SK-N-MC (cell line): ENCODE measurements around the gene PRKX.
"Not testable (repeated sequence)": the region's sequence is repeated elsewhere in the genome, so short reads cannot be mapped to it uniquely, and the experiment has no call there.

Experiments used
- DNase-seq: peaks from one replicate; pipeline ENCODE4 v3.0.0-alpha.2; 2011; ENCODE audit warnings: low read depth, low spot score
- H3K27ac ChIP-seq: fragments of 200-600 bp; sonication (generic); 2 replicates; pipeline ENCODE4 v1.5.1; 2016; ENCODE audit warnings: mixed run types
- H3K36me3 ChIP-seq: fragments of 200-600 bp; sonication (generic); 2 replicates; pipeline ENCODE4 v1.6.1; 2017; ENCODE audit warnings: antibody characterized with exemption, low read length, mixed read lengths; ENCODE audit not compliant: insufficient read depth
- H3K4me3 ChIP-seq: fragments of 200-600 bp; sonication (generic); 2 replicates; pipeline ENCODE4 v1.5.1; 2016
- H3K9ac ChIP-seq: fragments of 200-600 bp; sonication (generic); 2 replicates; pipeline ENCODE4 v1.8.0; 2017; ENCODE audit warnings: mixed run types, mixed read lengths; ENCODE audit not compliant: insufficient read length
- H3K9me3 ChIP-seq: fragments of 200-600 bp; sonication (generic); 2 replicates; pipeline ENCODE4 v1.6.1; 2017; ENCODE audit warnings: low read depth, mild to moderate bottlenecking, antibody characterized with exemption, low read length, moderate library complexity, mixed read lengths
- EZH2 ChIP-seq: fragments of 200-600 bp; sonication (generic); IDR thresholded peaks from one replicate; pipeline ENCODE4 v1.6.1; 2017; ENCODE audit warnings: antibody characterized with exemption
- FOXP2 ChIP-seq: optimal IDR thresholded peaks from 2 replicates; pipeline ENCODE3; 2011; ENCODE audit warnings: mild to moderate bottlenecking, moderate library complexity; ENCODE audit not compliant: insufficient read depth; ENCODE audit errors: extremely low read length, control extremely low read depth
- POLR2AphosphoS5 ChIP-seq: IDR thresholded peaks from 2 replicates; pipeline ENCODE4 v1.6.1; 2012; ENCODE audit warnings: mild to moderate bottlenecking, low read depth, low read length, borderline replicate concordance

The PRKX gene

GRCh38 chrX:3638280-3638873, 75.1 kb downstream of the PRKX start:
- Histone ChIP-seq H3K4me3 (no peak overlapping the region), H3K9ac (no peak overlapping the region), H3K27ac (no peak overlapping the region), H3K36me3 (peaks cover 3% of the 10 kb centered on the region; the same call in 1 of the 2 replicates), H3K9me3 (no peaks in the 10 kb centered on the region)
- DNase-seq = peak; percentile 28
- TF ChIP-seq EZH2 = no peak
- no peak for TF ChIP-seq FOXP2
- no peak for TF ChIP-seq POLR2AphosphoS5

DNA sequence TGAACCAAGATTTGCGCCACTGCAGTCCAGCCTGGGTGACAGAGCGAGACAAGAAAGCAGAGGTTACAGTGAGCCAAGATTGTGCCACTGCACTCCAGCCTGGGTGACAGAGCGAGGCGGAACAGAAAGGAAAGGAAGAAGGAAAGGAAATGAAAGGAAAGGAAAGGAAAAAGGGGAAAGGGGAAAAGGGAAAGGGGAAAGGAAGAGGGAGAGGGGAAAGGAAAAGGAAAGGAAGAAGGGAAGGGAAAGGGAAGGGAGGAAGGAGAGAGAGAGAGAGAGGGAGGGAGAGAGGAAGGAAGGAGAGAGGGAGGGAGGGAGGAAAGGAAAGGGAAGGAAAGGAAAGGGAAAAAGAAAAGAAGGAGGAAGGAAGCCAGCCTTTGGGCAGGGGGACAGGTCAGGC, 76.6 kb downstream of the PRKX start:
- Histone ChIP-seq H3K9me3 (no peaks in the 10 kb centered on the region), H3K9ac (no peak overlapping the region), H3K27ac (no peak overlapping the region), H3K4me3 (no peak overlapping the region), H3K36me3 (no peaks in the 10 kb centered on the region; the same call in 1 of the 2 replicates)
- TF ChIP-seq POLR2AphosphoS5 (no peak), EZH2 (no peak), FOXP2 (no peak)
- DNase-seq = no peak

DNA sequence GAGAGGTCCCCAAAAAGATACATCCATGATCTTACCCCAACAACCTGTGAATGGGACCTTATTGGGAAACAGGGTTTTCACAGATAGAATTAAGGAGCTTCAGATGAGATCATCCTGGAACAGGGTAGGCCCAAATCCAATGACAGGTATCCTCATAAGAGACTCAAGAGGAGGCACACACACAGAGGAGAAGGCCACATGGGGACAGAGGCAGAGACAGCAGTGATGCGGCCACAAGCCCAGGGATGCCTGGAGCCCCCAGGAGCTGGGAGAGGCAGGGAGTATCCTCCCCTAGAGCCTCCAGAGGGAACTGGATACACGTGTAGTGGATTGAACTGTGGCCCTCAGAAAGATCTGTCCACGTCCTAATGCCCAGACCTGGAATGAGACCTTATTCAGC, 82.3 kb downstream of the PRKX start:
- H3K27ac ChIP-seq = no peak overlapping the region
- no peak overlapping the region for H3K9ac ChIP-seq
- no peak overlapping the region for H3K4me3 ChIP-seq
- no peak for TF ChIP-seq EZH2
- TF ChIP-seq POLR2AphosphoS5 = no peak
- no peak for TF ChIP-seq FOXP2
- peaks cover 17% of the 10 kb centered on the region; the same call in 1 of the 2 replicates for H3K36me3 ChIP-seq
- DNase-seq = no peak
- no peaks in the 10 kb centered on the region for H3K9me3 ChIP-seq

- Histone ChIP-seq H3K9ac (no peak overlapping the region), H3K4me3 (no peak overlapping the region), H3K36me3 (peaks cover 17% of the 10 kb centered on the region; the same call in 1 of the 2 replicates), H3K9me3 (no peaks in the 10 kb centered on the region), H3K27ac (no peak overlapping the region)
- no peak for DNase-seq
- TF ChIP-seq POLR2AphosphoS5 (no peak), FOXP2 (no peak), EZH2 (no peak)
Measured at GRCh38 chrX:3627594-3627993, 85.9 kb downstream of the PRKX start.

DNA sequence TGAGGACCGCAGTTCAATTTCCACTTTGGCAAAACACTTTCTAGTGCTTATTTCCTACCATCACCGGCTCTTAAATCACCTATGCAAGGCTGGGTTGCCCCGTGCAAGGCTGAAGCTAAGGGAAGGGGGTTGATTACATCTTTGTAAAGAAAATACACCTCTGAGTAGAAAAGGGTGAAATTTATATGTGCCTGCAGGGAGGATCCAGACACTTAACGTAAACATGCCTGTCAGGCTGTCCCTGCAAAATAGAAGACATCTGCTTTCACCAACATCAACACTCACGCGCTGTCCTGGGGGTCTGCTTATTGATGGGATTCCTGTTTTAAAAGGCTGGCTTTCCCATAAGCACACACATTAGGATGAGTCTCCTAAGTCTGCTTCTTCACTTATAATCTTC, 92.0 kb downstream of the PRKX start:
- Histone ChIP-seq H3K36me3 (peaks cover 24% of the 10 kb centered on the region), H3K27ac (no peak overlapping the region), H3K4me3 (no peak overlapping the region), H3K9ac (no peak overlapping the region), H3K9me3 (no peaks in the 10 kb centered on the region)
- TF ChIP-seq POLR2AphosphoS5 (no peak), EZH2 (no peak), FOXP2 (no peak)
- no peak for DNase-seq

DNA sequence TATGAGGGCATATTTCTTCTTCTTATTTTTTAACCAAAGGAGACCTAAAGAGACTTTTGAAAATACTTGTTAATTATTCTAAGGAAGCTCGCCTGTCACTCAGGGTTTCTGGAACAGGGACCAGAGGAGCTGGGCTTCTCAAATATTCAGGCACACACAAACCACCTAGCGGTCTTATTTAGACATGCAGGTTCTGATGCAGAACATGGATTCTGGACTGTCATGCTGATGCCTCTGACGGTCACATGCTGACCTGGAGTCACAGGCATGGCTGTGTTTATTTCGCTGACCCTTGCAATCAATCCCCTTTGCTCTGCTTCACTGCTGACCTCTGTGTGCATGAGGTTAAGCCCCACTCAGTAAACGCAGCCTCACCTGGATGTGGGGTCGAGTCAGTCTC, 101.7 kb downstream of the PRKX start:
- not testable (repeated sequence) for H3K9me3 ChIP-seq, H3K9ac ChIP-seq, DNase-seq, H3K4me3 ChIP-seq, H3K27ac ChIP-seq
- peaks cover 30% of the 10 kb centered on the region for H3K36me3 ChIP-seq

GRCh38 chrX:3609810-3610209, 103.6 kb downstream of the PRKX start:
- Histone ChIP-seq H3K27ac (no peak overlapping the region), H3K9ac (no peak overlapping the region), H3K4me3 (no peak overlapping the region), H3K9me3 (no peaks in the 10 kb centered on the region), H3K36me3 (peaks cover 24% of the 10 kb centered on the region)
- TF ChIP-seq EZH2 (no peak), FOXP2 (no peak)
- DNase-seq = no peak

DNA sequence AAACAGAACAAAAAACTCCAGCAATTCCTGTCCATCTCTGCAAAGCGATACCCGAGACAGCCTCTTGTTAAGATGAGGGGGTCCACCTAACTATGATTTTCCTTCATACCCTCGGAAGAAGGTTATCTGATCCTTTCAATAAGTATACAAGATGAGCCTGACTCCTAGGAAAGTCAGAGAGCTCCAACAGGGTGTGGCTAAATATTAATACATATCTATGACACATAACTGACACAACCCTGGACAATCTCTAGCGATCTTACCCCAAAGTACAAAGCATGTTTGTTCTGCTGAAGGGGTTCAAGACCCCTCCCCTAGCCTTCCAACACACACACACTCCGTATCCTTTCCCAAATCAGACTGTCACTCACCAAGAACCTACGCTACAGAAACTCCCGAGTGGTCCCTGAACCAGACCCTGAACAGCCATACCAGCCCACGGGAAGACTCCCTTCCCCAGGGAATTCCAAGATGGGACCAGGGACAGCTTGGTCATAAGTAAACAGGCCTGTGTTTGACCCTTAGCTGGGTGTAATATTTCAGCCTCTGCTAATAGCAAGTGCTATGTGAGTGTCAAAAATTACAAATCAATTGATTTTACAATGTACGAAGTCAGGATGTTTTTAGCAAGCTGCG, 110.3 kb downstream of the PRKX start:
- Histone ChIP-seq H3K4me3 (no peak overlapping the region), H3K9ac (no peak overlapping the region), H3K9me3 (no peaks in the 10 kb centered on the region), H3K27ac (no peak overlapping the region), H3K36me3 (peaks cover 3% of the 10 kb centered on the region; the same call in 1 of the 2 replicates)
- no peak for DNase-seq
- TF ChIP-seq POLR2AphosphoS5 = no peak
- TF ChIP-seq FOXP2 = no peak
- TF ChIP-seq EZH2 = no peak
